ENCODE results near the gene RAB5A. TPM values are rescaled to one million over a fixed set of nuclear protein-coding genes. Genes with fewer than 3 reads are reported as not detected.

RAB5A gene
- total RNA-seq, 2 experiments from 2014 or later: 24.5 to 39.2 TPM

GRCh38 chr3:19959505-19959904, 12.6 kb downstream of the RAB5A start:
- H3K4me1 ChIP-seq (ENCODE audit: insufficient read depth, low read length, poor library complexity, severe bottlenecking): no peaks in the 10 kb centered on the region
- no peak for DNase-seq (ENCODE audit: low spot score)
- BruUV-seq (replicated peaks): no TSS peak
- no peak overlapping the region for H2AFZ ChIP-seq (ENCODE audit: low read length)
- peaks cover 58% of the 10 kb centered on the region for H3K36me3 ChIP-seq (ENCODE audit: insufficient read depth, low read length)
- TF ChIP-seq, protein P1, sequence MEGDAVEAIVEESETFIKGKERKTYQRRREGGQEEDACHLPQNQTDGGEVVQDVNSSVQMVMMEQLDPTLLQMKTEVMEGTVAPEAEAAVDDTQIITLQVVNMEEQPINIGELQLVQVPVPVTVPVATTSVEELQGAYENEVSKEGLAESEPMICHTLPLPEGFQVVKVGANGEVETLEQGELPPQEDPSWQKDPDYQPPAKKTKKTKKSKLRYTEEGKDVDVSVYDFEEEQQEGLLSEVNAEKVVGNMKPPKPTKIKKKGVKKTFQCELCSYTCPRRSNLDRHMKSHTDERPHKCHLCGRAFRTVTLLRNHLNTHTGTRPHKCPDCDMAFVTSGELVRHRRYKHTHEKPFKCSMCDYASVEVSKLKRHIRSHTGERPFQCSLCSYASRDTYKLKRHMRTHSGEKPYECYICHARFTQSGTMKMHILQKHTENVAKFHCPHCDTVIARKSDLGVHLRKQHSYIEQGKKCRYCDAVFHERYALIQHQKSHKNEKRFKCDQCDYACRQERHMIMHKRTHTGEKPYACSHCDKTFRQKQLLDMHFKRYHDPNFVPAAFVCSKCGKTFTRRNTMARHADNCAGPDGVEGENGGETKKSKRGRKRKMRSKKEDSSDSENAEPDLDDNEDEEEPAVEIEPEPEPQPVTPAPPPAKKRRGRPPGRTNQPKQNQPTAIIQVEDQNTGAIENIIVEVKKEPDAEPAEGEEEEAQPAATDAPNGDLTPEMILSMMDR (conservative IDR thresholded peaks at IDR 0.05; ENCODE audit: low read length): no peak
- no peak for TF ChIP-seq EZH2phosphoT487 (IDR thresholded peaks at IDR 0.05; ENCODE audit: borderline replicate concordance, low read depth, low read length)
- peaks cover 67% of the 10 kb centered on the region for H3K79me2 ChIP-seq (ENCODE audit: insufficient read depth, low read depth, low read length)
- H3K4me3 ChIP-seq (ENCODE audit: low read depth, low read length, poor library complexity, severe bottlenecking): no peak overlapping the region
- no peaks in the 10 kb centered on the region for H4K20me1 ChIP-seq (ENCODE audit: insufficient read depth, low read length)
- H3K9me2 ChIP-seq (ENCODE audit: insufficient read depth, low read length): no peaks in the 10 kb centered on the region
- POLR2A ChIA-PET: no interaction called here
- H3K27ac ChIP-seq (ENCODE audit: low read depth, low read length, poor library complexity, severe bottlenecking): no peak overlapping the region
- no peaks in the 10 kb centered on the region for H3K9me3 ChIP-seq (ENCODE audit: low read length)
- CTCF ChIA-PET (ENCODE audit: unreplicated experiment): no interaction called here
- no peak overlapping the region for H3K4me2 ChIP-seq (ENCODE audit: low read length)
- intact Hi-C loops (cut with micrococcal nuclease; ENCODE audit: unreplicated experiment): no loop called here

GRCh38 chr3:19960696-19961095, 13.8 kb downstream of the RAB5A start:
- H3K4me1 ChIP-seq (ENCODE audit: insufficient read depth, low read length, poor library complexity, severe bottlenecking): no peaks in the 10 kb centered on the region
- ChIA-PET CTCF (ENCODE audit: unreplicated experiment) (no interaction called here), POLR2A (interaction anchor here (0.9 kb wide), 1 partner anchor 10 kb away, joined by 5 read pairs; no protein-coding TSS in a partner anchor)
- H3K27ac ChIP-seq (ENCODE audit: low read depth, low read length, poor library complexity, severe bottlenecking): no peak overlapping the region
- H3K4me2 ChIP-seq (ENCODE audit: low read length): no peak overlapping the region
- no peak for DNase-seq (ENCODE audit: low spot score)
- H3K4me3 ChIP-seq (ENCODE audit: low read depth, low read length, poor library complexity, severe bottlenecking): no peak overlapping the region
- no peaks in the 10 kb centered on the region for H3K9me2 ChIP-seq (ENCODE audit: insufficient read depth, low read length)
- no peaks in the 10 kb centered on the region for H4K20me1 ChIP-seq (ENCODE audit: insufficient read depth, low read length)
- no peak overlapping the region for H2AFZ ChIP-seq (ENCODE audit: low read length)
- intact Hi-C loops (cut with micrococcal nuclease; ENCODE audit: unreplicated experiment): no loop called here
- no TSS peak for BruUV-seq (replicated peaks)
- H3K79me2 ChIP-seq (ENCODE audit: insufficient read depth, low read depth, low read length): peaks cover 67% of the 10 kb centered on the region
- no peaks in the 10 kb centered on the region for H3K9me3 ChIP-seq (ENCODE audit: low read length)
- TF ChIP-seq, protein P1 (conservative IDR thresholded peaks at IDR 0.05; ENCODE audit: low read length): no peak
- no peak for TF ChIP-seq EZH2phosphoT487 (IDR thresholded peaks at IDR 0.05; ENCODE audit: borderline replicate concordance, low read depth, low read length)
- peaks cover 51% of the 10 kb centered on the region for H3K36me3 ChIP-seq (ENCODE audit: insufficient read depth, low read length)

DNA sequence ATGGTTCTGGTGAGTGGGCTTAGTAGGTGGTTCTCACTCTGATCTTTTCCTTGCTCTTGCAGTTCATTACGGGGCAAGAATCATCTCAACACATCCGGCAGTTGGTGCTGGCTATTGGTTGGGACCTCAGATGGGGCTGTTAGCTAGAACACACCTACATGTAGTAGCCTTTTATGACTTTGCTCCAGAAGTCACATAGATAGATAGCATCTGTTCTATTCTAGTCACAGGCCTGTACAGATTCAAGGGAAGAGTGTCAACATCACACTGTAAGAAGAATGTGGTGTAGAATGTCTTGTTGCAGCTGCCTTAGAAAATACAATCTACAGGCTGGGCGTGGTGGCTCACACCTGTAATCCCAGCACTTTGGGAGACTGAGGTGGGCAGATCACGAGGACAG, 15.1 kb downstream of the RAB5A start:
- no TSS peak for BruUV-seq (replicated peaks)
- Histone ChIP-seq H3K36me3 (ENCODE audit: insufficient read depth, low read length) (peaks cover 50% of the 10 kb centered on the region), H3K9me2 (ENCODE audit: insufficient read depth, low read length) (no peaks in the 10 kb centered on the region), H3K4me2 (ENCODE audit: low read length) (no peak overlapping the region), H3K27ac (ENCODE audit: low read depth, low read length, poor library complexity, severe bottlenecking) (no peak overlapping the region), H3K4me1 (ENCODE audit: insufficient read depth, low read length, poor library complexity, severe bottlenecking) (no peaks in the 10 kb centered on the region), H3K79me2 (ENCODE audit: insufficient read depth, low read depth, low read length) (peaks cover 67% of the 10 kb centered on the region), H3K9me3 (ENCODE audit: low read length) (no peaks in the 10 kb centered on the region), H2AFZ (ENCODE audit: low read length) (no peak overlapping the region), H3K4me3 (ENCODE audit: low read depth, low read length, poor library complexity, severe bottlenecking) (no peak overlapping the region), H4K20me1 (ENCODE audit: insufficient read depth, low read length) (no peaks in the 10 kb centered on the region)
- no peak for TF ChIP-seq EZH2phosphoT487 (IDR thresholded peaks at IDR 0.05; ENCODE audit: borderline replicate concordance, low read depth, low read length)
- TF ChIP-seq, protein P1 (conservative IDR thresholded peaks at IDR 0.05; ENCODE audit: low read length): no peak
- intact Hi-C loops (cut with micrococcal nuclease; ENCODE audit: unreplicated experiment): no loop called here
- CTCF ChIA-PET (ENCODE audit: unreplicated experiment): no interaction called here
- POLR2A ChIA-PET: no interaction called here
- no peak for DNase-seq (ENCODE audit: low spot score)
